Measurements from ENCODE around the gene SERPINE2.
"Not testable (repeated sequence)": the region's sequence is repeated elsewhere in the genome, so short reads cannot be mapped to it uniquely, and the experiment has no call there.

SERPINE2 gene

GRCh38 chr2:224008702-224009261 lies 30.3 kb downstream of the SERPINE2 start:
- H3K27me3 ChIP-seq (ENCODE audit: control insufficient read depth, insufficient read depth, low read length), result no peaks in the 10 kb centered on the region
- H3K4me2 ChIP-seq (ENCODE audit: low read length), result peak overlapping the region; percentile 17
- no peak overlapping the region for H3K4me3 ChIP-seq (ENCODE audit: low read length)
- H3K36me3 ChIP-seq (ENCODE audit: insufficient read depth, low read length), result peaks cover 6% of the 10 kb centered on the region
- H3K9ac ChIP-seq (ENCODE audit: low read depth, low read length), result no peak overlapping the region
- no peaks in the 10 kb centered on the region for H3K9me3 ChIP-seq (replicated peaks; ENCODE audit: low read length)
- H3K4me1 ChIP-seq (ENCODE audit: control insufficient read depth, insufficient read depth, low read length), result peaks cover 32% of the 10 kb centered on the region

GRCh38 chr2:224004105-224004695 lies 34.9 kb downstream of the SERPINE2 start:
- no peak overlapping the region for H3K4me3 ChIP-seq (ENCODE audit: low read length)
- no peak overlapping the region for H3K9ac ChIP-seq (ENCODE audit: low read depth, low read length)
- no peaks in the 10 kb centered on the region for H3K27me3 ChIP-seq (ENCODE audit: control insufficient read depth, insufficient read depth, low read length)
- peaks cover 15% of the 10 kb centered on the region for H3K4me1 ChIP-seq (ENCODE audit: control insufficient read depth, insufficient read depth, low read length)
- no peak overlapping the region for H3K4me2 ChIP-seq (ENCODE audit: low read length)
- H3K36me3 ChIP-seq (ENCODE audit: insufficient read depth, low read length), result peaks cover 25% of the 10 kb centered on the region
- no peaks in the 10 kb centered on the region for H3K9me3 ChIP-seq (replicated peaks; ENCODE audit: low read length)

- peaks cover 54% of the 10 kb centered on the region for H3K36me3 ChIP-seq (ENCODE audit: insufficient read depth, low read length)
- H3K9me3 ChIP-seq (replicated peaks; ENCODE audit: low read length); H3K4me3 ChIP-seq (ENCODE audit: low read length); H3K4me1 ChIP-seq (ENCODE audit: control insufficient read depth, insufficient read depth, low read length); H3K27me3 ChIP-seq (ENCODE audit: control insufficient read depth, insufficient read depth, low read length); H3K4me2 ChIP-seq (ENCODE audit: low read length); H3K9ac ChIP-seq (ENCODE audit: low read depth, low read length): not testable (repeated sequence)
Measured at GRCh38 chr2:224000662-224001061, 38.4 kb downstream of the SERPINE2 start.

GRCh38 chr2:223999862-224000261 lies 39.2 kb downstream of the SERPINE2 start:
- Histone ChIP-seq H3K9me3 (replicated peaks; ENCODE audit: low read length) (no peaks in the 10 kb centered on the region), H3K4me2 (ENCODE audit: low read length) (no peak overlapping the region), H3K27me3 (ENCODE audit: control insufficient read depth, insufficient read depth, low read length) (no peaks in the 10 kb centered on the region), H3K4me3 (ENCODE audit: low read length) (no peak overlapping the region), H3K9ac (ENCODE audit: low read depth, low read length) (no peak overlapping the region), H3K36me3 (ENCODE audit: insufficient read depth, low read length) (peaks cover 62% of the 10 kb centered on the region), H3K4me1 (ENCODE audit: control insufficient read depth, insufficient read depth, low read length) (peaks cover 6% of the 10 kb centered on the region)

- no peaks in the 10 kb centered on the region for H3K9me3 ChIP-seq (replicated peaks; ENCODE audit: low read length)
- no peak overlapping the region for H3K4me3 ChIP-seq (ENCODE audit: low read length)
- H3K9ac ChIP-seq (ENCODE audit: low read depth, low read length), result no peak overlapping the region
- H3K4me1 ChIP-seq (ENCODE audit: control insufficient read depth, insufficient read depth, low read length), result peaks cover 4% of the 10 kb centered on the region
- no peak overlapping the region for H3K4me2 ChIP-seq (ENCODE audit: low read length)
- H3K36me3 ChIP-seq (ENCODE audit: insufficient read depth, low read length), result peaks cover 71% of the 10 kb centered on the region
- no peaks in the 10 kb centered on the region for H3K27me3 ChIP-seq (ENCODE audit: control insufficient read depth, insufficient read depth, low read length)
Measured at GRCh38 chr2:223998948-223999347, 40.1 kb downstream of the SERPINE2 start.

GRCh38 chr2:223997938-223998337 lies 41.1 kb downstream of the SERPINE2 start:
- Histone ChIP-seq H3K27me3 (ENCODE audit: control insufficient read depth, insufficient read depth, low read length) (no peaks in the 10 kb centered on the region), H3K36me3 (ENCODE audit: insufficient read depth, low read length) (peaks cover 76% of the 10 kb centered on the region), H3K9ac (ENCODE audit: low read depth, low read length) (no peak overlapping the region), H3K4me1 (ENCODE audit: control insufficient read depth, insufficient read depth, low read length) (peaks cover 3% of the 10 kb centered on the region), H3K4me2 (ENCODE audit: low read length) (no peak overlapping the region), H3K4me3 (ENCODE audit: low read length) (no peak overlapping the region), H3K9me3 (replicated peaks; ENCODE audit: low read length) (no peaks in the 10 kb centered on the region)

- Histone ChIP-seq H3K4me3 (ENCODE audit: low read length) (no peak overlapping the region), H3K4me1 (ENCODE audit: control insufficient read depth, insufficient read depth, low read length) (peaks cover 3% of the 10 kb centered on the region), H3K27me3 (ENCODE audit: control insufficient read depth, insufficient read depth, low read length) (no peaks in the 10 kb centered on the region), H3K4me2 (ENCODE audit: low read length) (no peak overlapping the region), H3K36me3 (ENCODE audit: insufficient read depth, low read length) (peaks cover 79% of the 10 kb centered on the region), H3K9me3 (replicated peaks; ENCODE audit: low read length) (no peaks in the 10 kb centered on the region), H3K9ac (ENCODE audit: low read depth, low read length) (no peak overlapping the region)
Measured at GRCh38 chr2:223996391-223996790, 42.7 kb downstream of the SERPINE2 start.

GRCh38 chr2:223995569-223995968 lies 43.5 kb downstream of the SERPINE2 start:
- Histone ChIP-seq H3K4me2 (ENCODE audit: low read length) (no peak overlapping the region), H3K9me3 (replicated peaks; ENCODE audit: low read length) (no peaks in the 10 kb centered on the region), H3K9ac (ENCODE audit: low read depth, low read length) (no peak overlapping the region), H3K36me3 (ENCODE audit: insufficient read depth, low read length) (peaks cover 79% of the 10 kb centered on the region), H3K27me3 (ENCODE audit: control insufficient read depth, insufficient read depth, low read length) (no peaks in the 10 kb centered on the region), H3K4me1 (ENCODE audit: control insufficient read depth, insufficient read depth, low read length) (peaks cover 3% of the 10 kb centered on the region), H3K4me3 (ENCODE audit: low read length) (no peak overlapping the region)

GRCh38 chr2:223994562-223995162 lies 44.4 kb downstream of the SERPINE2 start:
- peaks cover 79% of the 10 kb centered on the region for H3K36me3 ChIP-seq (ENCODE audit: insufficient read depth, low read length)
- no peak overlapping the region for H3K4me3 ChIP-seq (ENCODE audit: low read length)
- peaks cover 3% of the 10 kb centered on the region for H3K4me1 ChIP-seq (ENCODE audit: control insufficient read depth, insufficient read depth, low read length)
- H3K9ac ChIP-seq (ENCODE audit: low read depth, low read length), result no peak overlapping the region
- no peaks in the 10 kb centered on the region for H3K27me3 ChIP-seq (ENCODE audit: control insufficient read depth, insufficient read depth, low read length)
- H3K4me2 ChIP-seq (ENCODE audit: low read length), result no peak overlapping the region
- no peaks in the 10 kb centered on the region for H3K9me3 ChIP-seq (replicated peaks; ENCODE audit: low read length)

- Histone ChIP-seq H3K9me3 (replicated peaks; ENCODE audit: low read length) (no peaks in the 10 kb centered on the region), H3K27me3 (ENCODE audit: control insufficient read depth, insufficient read depth, low read length) (no peaks in the 10 kb centered on the region)
Measured at GRCh38 chr2:223993634-223994232, 45.4 kb downstream of the SERPINE2 start.

GRCh38 chr2:223991611-223992010 lies 47.5 kb downstream of the SERPINE2 start:
- H3K4me1 ChIP-seq (ENCODE audit: control insufficient read depth, insufficient read depth, low read length), result peaks cover 3% of the 10 kb centered on the region
- H3K9ac ChIP-seq (ENCODE audit: low read depth, low read length), result no peak overlapping the region
- H3K4me3 ChIP-seq (ENCODE audit: low read length), result no peak overlapping the region
- no peaks in the 10 kb centered on the region for H3K27me3 ChIP-seq (ENCODE audit: control insufficient read depth, insufficient read depth, low read length)
- no peak overlapping the region for H3K4me2 ChIP-seq (ENCODE audit: low read length)
- H3K36me3 ChIP-seq (ENCODE audit: insufficient read depth, low read length), result peaks cover 81% of the 10 kb centered on the region
- H3K9me3 ChIP-seq (replicated peaks; ENCODE audit: low read length), result no peaks in the 10 kb centered on the region

More at GRCh38 chr2:223993634-223994232, 45.4 kb downstream of the SERPINE2 start:
- Histone ChIP-seq H3K4me1 (ENCODE audit: control insufficient read depth, insufficient read depth, low read length) (peaks cover 3% of the 10 kb centered on the region), H3K36me3 (ENCODE audit: insufficient read depth, low read length) (peaks cover 79% of the 10 kb centered on the region), H3K4me2 (ENCODE audit: low read length) (no peak overlapping the region), H3K9ac (ENCODE audit: low read depth, low read length) (no peak overlapping the region), H3K4me3 (ENCODE audit: low read length) (no peak overlapping the region)

Data from skeletal muscle satellite cell (primary cell).